NCI-H526 (cell line): ENCODE measurements around the gene GRSF1.
"Not testable (repeated sequence)": the region's sequence is repeated elsewhere in the genome, so short reads cannot be mapped to it uniquely, and the experiment has no call there.

Experiments
- DNase-seq, 2 experiments: peaks; one replicate each; lab custom pipeline; 2025; lab: John Stamatoyannopoulos, UW

Gene GRSF1

DNA sequence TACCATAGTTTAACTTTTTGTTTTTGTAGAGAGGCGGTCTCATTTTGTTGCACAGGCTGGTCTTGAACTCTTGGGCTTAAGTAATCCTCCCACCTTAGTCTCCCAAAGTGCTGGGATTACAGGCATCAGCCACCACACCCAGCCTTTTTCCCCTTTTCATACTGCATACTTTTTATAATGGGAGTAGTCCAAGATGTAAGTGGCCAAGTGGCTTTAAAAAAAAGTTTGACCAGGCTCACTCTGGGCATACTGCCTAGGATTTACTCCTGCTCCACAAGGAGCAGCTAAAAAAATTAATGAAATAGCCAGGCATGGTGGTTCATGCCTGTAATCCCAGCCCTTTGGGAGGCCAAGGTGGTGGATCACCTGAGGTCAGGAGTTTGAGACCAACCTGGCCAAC, 6.0 kb downstream of the GRSF1 start:
- DNase-seq, result no peak

DNA sequence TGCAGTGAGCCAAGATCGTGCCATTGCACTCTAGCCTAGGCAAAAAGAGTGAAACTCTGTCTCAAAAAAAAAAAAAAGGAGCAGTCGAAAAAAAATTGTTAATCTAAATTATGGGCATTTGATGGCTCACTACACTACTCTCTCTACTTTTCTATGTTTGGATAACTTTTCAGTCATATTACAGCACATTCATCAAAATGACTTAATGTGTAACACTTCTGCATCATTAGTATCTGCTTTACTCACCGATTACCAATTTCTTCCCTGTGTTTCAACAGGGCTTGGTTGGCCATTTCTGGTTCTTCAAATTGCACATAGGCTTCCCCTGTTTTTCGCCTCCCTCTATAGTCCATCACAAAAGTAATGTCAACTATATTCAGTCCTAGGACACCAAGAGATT, 8.4 kb downstream of the GRSF1 start:
- DNase-seq, result no peak

- no peak for DNase-seq
These were observed 9.6 kb downstream of the GRSF1 start for GRCh38 chr4:70830054-70830453.

GRCh38 chr4:70829492-70829891, 10.2 kb downstream of the GRSF1 start:
- DNase-seq, result no peak

DNA sequence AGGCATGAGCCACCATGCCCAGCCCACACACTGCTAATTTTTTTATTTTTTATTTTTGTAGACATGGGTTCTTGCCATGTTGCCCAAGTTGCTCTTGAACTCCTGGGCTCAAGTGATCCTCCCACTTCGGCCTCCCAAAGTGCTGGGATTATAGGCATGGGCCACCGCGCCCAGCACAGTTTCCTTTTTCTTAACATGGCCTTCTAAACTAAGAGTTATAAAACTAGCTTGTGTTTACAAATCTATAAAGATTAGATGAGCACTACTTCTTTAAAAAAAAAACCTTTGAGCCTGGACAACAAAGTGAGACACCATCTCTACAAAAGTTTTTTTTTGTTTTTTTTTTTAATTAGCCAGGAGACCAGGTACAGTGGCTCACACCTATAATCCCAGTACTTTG, 10.7 kb downstream of the GRSF1 start:
- DNase-seq, result no peak

DNA sequence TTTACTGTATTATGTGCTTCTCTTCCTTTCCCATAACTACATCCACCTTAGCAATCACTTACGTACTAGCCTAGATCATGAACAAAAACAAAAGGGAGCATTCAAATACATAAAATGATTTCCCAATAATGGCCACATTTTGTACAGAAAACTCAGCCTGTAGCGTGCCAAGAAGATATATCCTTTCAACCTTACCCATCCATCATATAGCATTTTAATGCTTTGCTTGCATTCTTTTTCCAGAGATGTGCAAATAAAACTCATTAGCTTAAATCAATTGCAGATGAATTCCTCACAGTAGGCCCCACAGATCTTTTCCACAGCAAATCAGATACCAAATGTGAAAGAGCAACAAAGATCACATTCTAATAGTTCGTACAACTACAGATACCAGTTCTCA, 20.8 kb downstream of the GRSF1 start:
- no peak for DNase-seq

- peak; percentile 44 to 68 for DNase-seq
These were observed 21.4 kb downstream of the GRSF1 start for GRCh38 chr4:70818173-70818855.

GRCh38 chr4:70816894-70817293, 22.8 kb downstream of the GRSF1 start:
- DNase-seq, result no peak

DNA sequence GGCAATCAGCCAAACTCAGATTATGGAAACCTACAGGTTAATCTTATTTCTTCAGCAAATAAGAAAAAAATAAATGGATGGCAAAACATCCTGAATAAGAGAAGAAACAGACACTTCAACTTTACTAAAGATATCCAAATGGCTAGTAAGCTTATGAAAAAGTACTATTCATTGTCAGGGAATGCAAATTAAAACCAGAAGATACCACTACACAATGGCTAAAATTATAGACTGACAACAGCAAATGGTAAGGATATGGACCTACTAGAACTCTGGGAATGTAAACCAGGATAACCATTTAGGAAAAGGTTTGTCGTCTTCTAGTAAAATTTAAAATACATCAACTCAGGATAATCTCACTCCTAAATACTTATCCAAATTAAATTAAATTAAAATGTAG, 24.3 kb downstream of the GRSF1 start:
- DNase-seq, result no peak

GRCh38 chr4:70808151-70808550, 31.5 kb downstream of the GRSF1 start:
- no peak for DNase-seq

GRCh38 chr4:70802928-70803580, 36.6 kb downstream of the GRSF1 start:
- DNase-seq, result no peak

GRCh38 chr4:70801265-70801809, 38.4 kb downstream of the GRSF1 start:
- no peak for DNase-seq

GRCh38 chr4:70793626-70794025, 46.1 kb downstream of the GRSF1 start:
- no peak for DNase-seq

DNA sequence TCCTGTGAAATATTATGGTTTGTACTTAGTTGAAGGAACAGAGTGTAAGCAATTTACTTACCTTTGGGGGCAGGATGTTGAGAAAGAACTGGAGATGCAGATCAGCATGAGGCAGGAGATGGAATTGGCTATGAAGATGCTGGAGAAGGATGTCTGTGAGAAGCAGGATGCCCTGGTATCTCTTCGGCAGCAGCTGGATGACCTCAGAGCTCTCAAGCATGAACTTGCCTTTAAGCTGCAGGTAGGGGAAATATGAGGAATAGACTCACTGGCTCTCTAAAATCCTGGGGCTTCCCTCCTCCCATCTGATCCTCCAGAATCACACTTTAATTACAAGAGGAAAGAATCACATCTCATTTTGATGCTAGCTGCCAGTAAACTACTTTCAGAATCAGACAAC, 51.0 kb downstream of the GRSF1 start:
- no peak for DNase-seq

DNA sequence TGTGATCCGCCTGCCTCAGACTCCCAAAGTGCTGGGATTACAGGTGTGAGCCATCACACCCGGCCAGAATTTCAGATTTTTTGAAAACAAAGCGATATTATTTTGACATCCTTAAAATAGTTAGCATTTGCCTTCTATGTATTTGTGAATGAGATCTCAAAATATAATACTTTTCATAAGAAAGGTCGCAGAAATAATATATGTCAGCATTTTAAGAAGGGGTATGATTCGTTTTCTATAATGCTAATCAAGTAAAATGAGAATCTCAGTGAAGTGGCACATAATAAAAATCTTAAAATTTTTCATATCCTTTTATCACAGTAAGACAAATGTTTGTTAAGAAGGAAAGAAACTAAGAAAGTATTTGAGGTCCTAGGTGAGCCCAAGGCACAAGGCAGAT, 52.2 kb downstream of the GRSF1 start:
- no peak for DNase-seq

GRCh38 chr4:70783096-70783495, 56.6 kb downstream of the GRSF1 start:
- no peak for DNase-seq

DNA sequence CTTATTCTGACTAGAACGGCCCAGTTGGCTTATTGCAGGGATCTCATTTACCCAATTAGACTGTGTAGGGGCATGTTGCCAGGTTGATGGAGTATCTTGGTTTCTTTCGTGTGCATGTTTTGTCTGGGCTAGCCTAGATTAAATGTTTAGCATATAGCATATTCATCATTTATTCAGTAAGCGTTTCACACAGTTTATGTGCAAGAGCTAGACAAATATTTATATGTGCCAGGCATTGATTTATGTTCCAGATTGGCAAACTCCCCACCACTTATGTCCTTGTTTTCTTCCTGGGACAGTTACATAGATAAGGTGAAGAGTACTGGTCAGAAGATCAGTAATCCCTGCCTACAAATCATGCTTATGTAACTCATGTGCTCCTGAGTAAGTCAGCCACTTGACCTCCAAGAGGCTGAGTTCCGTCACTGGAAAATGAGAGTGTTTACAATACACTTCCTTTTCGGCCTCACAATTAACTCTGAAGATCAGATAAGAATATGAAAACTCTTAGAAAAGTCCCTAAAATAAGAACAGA, 60.7 kb downstream of the GRSF1 start:
- no peak for DNase-seq

DNA sequence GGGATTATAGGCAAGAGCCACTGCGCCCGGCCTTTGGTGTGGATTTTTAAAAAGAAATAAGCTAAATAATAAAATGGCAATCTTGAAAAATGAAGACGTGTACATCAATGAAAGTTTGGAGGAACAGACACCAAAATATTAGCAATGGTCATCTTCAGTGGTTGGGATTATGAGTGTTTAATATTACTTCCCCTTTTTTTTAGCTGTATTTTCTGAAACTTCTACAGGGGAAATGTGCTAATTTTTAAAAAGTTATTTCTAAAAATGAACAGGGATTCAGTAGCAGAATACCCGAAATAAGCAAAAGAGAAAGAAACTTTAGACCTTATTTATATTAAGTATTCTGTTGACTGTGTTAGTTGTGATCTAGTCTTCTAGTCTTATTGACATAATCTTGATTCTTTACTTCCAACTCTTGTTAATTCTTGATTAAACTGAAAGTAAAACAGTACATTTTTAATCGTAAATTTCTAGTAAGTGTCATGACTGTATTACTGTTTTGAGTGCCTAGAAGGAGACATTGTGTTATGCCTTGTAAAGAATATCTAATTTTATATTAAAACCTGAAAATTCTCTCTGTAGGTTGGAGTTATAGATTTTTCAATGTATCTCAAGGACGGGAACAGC, 66.6 kb downstream of the GRSF1 start:
- no peak for DNase-seq

GRCh38 chr4:70769396-70769795, 70.3 kb downstream of the GRSF1 start:
- not testable (repeated sequence) for DNase-seq

- no peak for DNase-seq
These were observed 71.3 kb downstream of the GRSF1 start for GRCh38 chr4:70768301-70768948.
